ENCODE results near the gene CHSY1. TPM values are rescaled to one million over a fixed set of nuclear protein-coding genes. Genes with fewer than 3 reads are reported as not detected.
A peak's percentile ranks its signal among the peaks of the same experiment; 100 is the strongest.

The CHSY1 gene
- total RNA-seq, 1 donor from 2014 or later: 69.3 TPM

- H3K4me3 Mint-ChIP-seq: no peak overlapping the region
- peaks cover 9% of the 10 kb centered on the region for H3K27me3 Mint-ChIP-seq (ENCODE audit: low read depth)
- no peak overlapping the region for H3K27ac Mint-ChIP-seq
- no peak for DNase-seq (ENCODE audit: low spot score in 2 of 2, unreplicated experiment in 2 of 2)
- H3K4me1 Mint-ChIP-seq: peaks cover 21% of the 10 kb centered on the region
- no peaks in the 10 kb centered on the region for H3K9me3 Mint-ChIP-seq
- H3K36me3 Mint-ChIP-seq: no peaks in the 10 kb centered on the region
- TF ChIP-seq CTCF (IDR thresholded peaks at IDR 0.05; ENCODE audit: unreplicated experiment): no peak
Measured at GRCh38 chr15:101255615-101256241, 3.9 kb upstream of the CHSY1 start.

GRCh38 chr15:101255051-101255395 is 3.2 kb upstream of the CHSY1 start:
- no peak for DNase-seq (ENCODE audit: low spot score in 2 of 2, unreplicated experiment in 2 of 2)
- peaks cover 6% of the 10 kb centered on the region for H3K27me3 Mint-ChIP-seq (ENCODE audit: low read depth)
- H3K4me3 Mint-ChIP-seq: no peak overlapping the region
- TF ChIP-seq CTCF (IDR thresholded peaks at IDR 0.05; ENCODE audit: unreplicated experiment): no peak
- H3K4me1 Mint-ChIP-seq: peaks cover 28% of the 10 kb centered on the region
- H3K9me3 Mint-ChIP-seq: no peaks in the 10 kb centered on the region
- no peak overlapping the region for H3K27ac Mint-ChIP-seq
- no peaks in the 10 kb centered on the region for H3K36me3 Mint-ChIP-seq

DNA sequence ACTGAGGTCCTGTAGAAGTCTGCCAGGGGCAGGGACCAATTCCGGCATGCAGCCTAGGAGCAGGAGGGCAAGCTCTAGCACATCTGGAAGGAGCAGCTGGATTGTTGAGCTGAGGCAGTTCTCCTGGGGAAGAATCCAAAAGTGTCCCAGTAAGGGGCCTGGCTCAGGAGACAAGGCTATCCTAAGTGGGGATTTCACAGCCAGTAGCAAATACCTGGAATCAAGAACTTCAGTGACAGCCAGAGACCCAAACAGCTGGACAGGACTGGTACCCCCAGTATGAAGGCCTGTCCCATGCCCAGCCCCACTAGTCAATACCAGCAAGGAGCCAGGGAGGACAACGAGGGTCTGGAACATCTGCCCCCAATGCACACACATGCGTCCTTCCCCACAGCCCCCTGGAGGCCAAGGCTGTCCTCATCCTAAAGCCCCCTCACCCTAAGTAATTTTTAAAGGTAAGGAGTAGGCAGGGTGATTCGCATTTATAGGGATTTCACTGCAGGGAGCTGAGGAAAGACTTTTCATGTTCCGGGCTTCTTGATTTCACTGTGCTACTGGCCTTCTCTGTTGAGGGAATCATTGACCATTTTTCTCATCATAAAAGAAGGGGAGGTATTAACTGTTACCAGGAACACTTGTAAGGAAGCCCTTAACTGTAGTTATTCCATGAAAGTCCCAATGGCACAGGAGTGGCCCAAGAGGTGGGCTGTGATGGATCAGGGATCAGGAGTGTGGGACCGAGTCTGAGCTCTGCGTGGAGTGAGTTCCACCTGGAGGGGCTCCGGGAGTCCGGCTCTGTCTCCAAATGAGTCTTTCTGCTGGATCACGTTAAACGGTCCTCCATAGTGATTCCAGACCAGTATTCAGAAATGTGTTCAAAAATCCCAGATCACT is 2.6 kb upstream of the CHSY1 start:
- H3K9me3 Mint-ChIP-seq: no peaks in the 10 kb centered on the region
- no peak for TF ChIP-seq CTCF (IDR thresholded peaks at IDR 0.05; ENCODE audit: unreplicated experiment)
- no peak overlapping the region for H3K4me3 Mint-ChIP-seq
- no peak for DNase-seq (ENCODE audit: low spot score in 2 of 2, unreplicated experiment in 2 of 2)
- H3K36me3 Mint-ChIP-seq: no peaks in the 10 kb centered on the region
- no peak overlapping the region for H3K27ac Mint-ChIP-seq
- H3K4me1 Mint-ChIP-seq: peaks cover 33% of the 10 kb centered on the region
- H3K27me3 Mint-ChIP-seq (ENCODE audit: low read depth): peaks cover 3% of the 10 kb centered on the region

- DNase-seq (ENCODE audit: low spot score in 2 of 2, unreplicated experiment in 2 of 2): no peak
- H3K9me3 Mint-ChIP-seq: no peaks in the 10 kb centered on the region
- TF ChIP-seq CTCF (IDR thresholded peaks at IDR 0.05; ENCODE audit: unreplicated experiment): no peak
- H3K4me3 Mint-ChIP-seq: peak overlapping the region; percentile 93
- H3K27me3 Mint-ChIP-seq (ENCODE audit: low read depth): no peaks in the 10 kb centered on the region
- H3K36me3 Mint-ChIP-seq: peaks cover 2% of the 10 kb centered on the region
- peaks cover 37% of the 10 kb centered on the region for H3K4me1 Mint-ChIP-seq
- H3K27ac Mint-ChIP-seq: peak overlapping the region; percentile 96
Measured at GRCh38 chr15:101252836-101253235, 988 bp upstream of the CHSY1 start.

DNA sequence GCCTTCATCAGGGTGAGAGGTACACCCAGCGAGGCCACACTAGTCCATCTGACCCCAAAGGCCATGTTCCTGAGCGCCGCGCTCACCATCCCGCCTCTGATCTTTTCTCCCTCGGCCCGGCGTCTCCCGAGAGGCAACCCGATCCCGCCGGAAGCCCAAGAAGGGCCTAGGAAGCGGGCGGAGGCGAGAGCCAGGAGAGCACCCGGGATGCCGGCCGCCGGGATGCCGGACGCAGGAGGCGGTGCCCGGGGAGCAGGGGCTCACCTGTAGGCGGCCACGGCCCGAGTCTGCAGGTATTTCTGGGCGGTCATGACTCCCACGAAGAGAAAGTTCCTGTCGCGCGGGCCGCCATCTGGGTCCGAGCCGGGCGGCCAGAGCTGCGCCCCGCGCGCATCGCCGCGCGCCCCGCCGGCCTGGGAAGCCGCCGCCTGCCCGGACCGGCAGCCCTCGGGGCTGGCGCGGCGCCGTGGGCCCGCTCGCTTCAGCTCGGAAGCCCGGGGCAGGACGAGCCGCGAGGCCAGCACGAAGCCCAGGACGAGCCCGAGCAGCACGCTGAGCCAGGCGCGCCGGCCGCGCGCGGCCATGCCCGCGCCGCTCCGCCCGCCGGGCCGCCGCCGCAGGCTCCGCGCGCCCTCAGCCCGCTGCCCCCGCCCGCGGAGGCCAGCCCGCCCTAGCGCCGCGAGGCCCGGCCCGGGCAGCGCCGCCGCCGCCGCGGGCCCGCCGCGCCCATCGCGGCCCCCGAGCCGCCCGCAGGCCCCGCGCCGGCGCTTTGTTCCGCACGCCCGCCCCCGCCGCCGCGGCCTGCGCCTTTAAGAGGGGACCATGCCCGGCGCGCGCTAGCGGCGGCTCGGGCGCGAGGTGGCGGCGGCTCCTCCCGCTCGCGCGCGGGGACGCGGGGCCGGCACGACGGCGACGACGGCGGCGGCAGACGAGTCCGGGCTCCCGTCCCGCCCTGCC is 697 bp downstream of the CHSY1 start:
- H3K4me3 Mint-ChIP-seq: peak overlapping the region; percentile 91
- no peaks in the 10 kb centered on the region for H3K27me3 Mint-ChIP-seq (ENCODE audit: low read depth)
- H3K27ac Mint-ChIP-seq: peak overlapping the region; percentile 92
- DNase-seq (ENCODE audit: low spot score in 2 of 2, unreplicated experiment in 2 of 2): peak; percentile 38 to 64
- TF ChIP-seq CTCF (IDR thresholded peaks at IDR 0.05; ENCODE audit: unreplicated experiment): peak; percentile 18
- H3K4me1 Mint-ChIP-seq: peaks cover 49% of the 10 kb centered on the region
- no peaks in the 10 kb centered on the region for H3K9me3 Mint-ChIP-seq
- peaks cover 2% of the 10 kb centered on the region for H3K36me3 Mint-ChIP-seq
